ENCODE measurements around the gene NCBP2L.

Gene NCBP2L

DNA sequence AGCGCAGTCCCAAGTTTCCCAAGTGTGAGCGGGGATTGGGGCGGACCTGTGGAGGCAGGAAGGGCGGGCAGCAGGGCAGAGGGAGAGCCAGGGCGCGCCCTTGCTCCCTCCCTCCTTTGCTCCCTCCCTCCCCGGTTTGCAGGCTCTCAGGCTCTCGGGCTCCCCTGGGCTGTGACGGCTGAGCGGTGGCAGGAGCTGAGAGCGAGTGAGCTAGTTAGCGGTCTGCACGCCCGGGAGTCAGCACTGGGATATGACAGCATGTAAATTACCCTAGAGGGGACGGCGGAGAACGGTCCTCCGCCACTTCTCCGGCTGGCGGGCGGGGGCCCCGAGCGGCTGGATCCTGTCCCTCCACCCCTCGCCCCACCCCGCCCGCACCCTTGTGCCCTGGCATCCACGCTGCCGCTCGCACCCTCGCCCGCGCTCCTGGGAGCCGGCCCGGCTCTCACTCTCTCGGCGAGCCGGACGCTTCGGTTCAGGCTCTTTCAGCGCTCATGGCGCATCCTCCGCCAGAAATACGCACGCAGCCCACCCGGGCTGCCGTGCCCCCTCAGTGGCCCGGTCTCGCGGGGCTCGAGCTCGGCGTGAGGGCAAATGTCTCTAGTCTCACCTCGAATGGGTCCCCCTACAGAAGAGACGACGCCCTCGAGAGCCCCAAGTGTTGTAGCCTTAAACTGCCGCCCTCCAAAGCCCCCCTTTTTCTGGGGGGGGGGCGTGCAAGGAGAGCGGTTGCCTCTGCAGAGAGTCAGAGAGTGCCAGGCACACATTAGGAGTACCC is 1.6 kb upstream of the NCBP2L start, which contains the start of gene TSC22D3:
Gene TSC22D3, minus strand, starts transcription at position 54 of the 778 bp plus-strand sequence. CDS start 368 bp downstream, outside the sequence.
- ChIA-PET POLR2A (interaction anchor here (0.6 to 2.8 kb wide), 13 partner anchors 9 to 320 kb away, joined by 3 to 33 read pairs (median 4); partner anchors contain the start of gene PRPS1), CTCF (interaction anchor here (0.6 to 7.3 kb wide), 18 partner anchors 8 to 882 kb away, joined by 3 to 155 read pairs (median 6); partner anchors contain the start of gene MID2)
- Histone ChIP-seq H3K9me3 (ENCODE audit: control insufficient read depth, insufficient read depth, low read depth, low read length) (no peaks in the 10 kb centered on the region), H3K27ac (ENCODE audit: extremely low read depth, low read depth, low read length) (peak within 1 kb of the TSS; percentile 57), H3K36me3 (ENCODE audit: control insufficient read depth in 2 of 2, insufficient read depth in 1 of 2, low read length in 2 of 2) (no peaks in the 10 kb centered on the region), H3K4me1 (ENCODE audit: control insufficient read depth, insufficient read depth, low read length) (peaks cover 3% of the 10 kb centered on the region; the same call in 1 of the 2 replicates), H3K4me3 (ENCODE audit: low read depth, low read length) (peak within 1 kb of the TSS; percentile 22)
- peak; percentile 82 for TF ChIP-seq ZNF366 (tag by site-specific recombination; conservative IDR thresholded peaks at IDR 0.05)
- no peak; the same call in 1 of the 2 replicates for TF ChIP-seq ZXDB (tag by site-specific recombination; IDR thresholded peaks at IDR 0.05)
- TF ChIP-seq ZBTB20 (tag by site-specific recombination; IDR thresholded peaks at IDR 0.05) = peak; percentile 99
- TF ChIP-seq ZNF600 (tag by site-specific recombination; IDR thresholded peaks at IDR 0.05) = peak; percentile 97
- no peak for TF ChIP-seq BCL11A (tag by site-specific recombination; IDR thresholded peaks at IDR 0.05; ENCODE audit: low read depth)
- TF ChIP-seq EGR2 (tag by site-specific recombination; IDR thresholded peaks at IDR 0.05; ENCODE audit: low read depth) = peak; percentile 76; the same call in 1 of the 2 replicates
- TF ChIP-seq WT1 (tag by site-specific recombination; IDR thresholded peaks at IDR 0.05) = peak; percentile 87
- no peak for TF ChIP-seq ZNF658 (tag by site-specific recombination; IDR thresholded peaks at IDR 0.05)
- peak; percentile 46 for TF ChIP-seq GLIS1 (tag by site-specific recombination; IDR thresholded peaks at IDR 0.05)
- TF ChIP-seq, protein P1, sequence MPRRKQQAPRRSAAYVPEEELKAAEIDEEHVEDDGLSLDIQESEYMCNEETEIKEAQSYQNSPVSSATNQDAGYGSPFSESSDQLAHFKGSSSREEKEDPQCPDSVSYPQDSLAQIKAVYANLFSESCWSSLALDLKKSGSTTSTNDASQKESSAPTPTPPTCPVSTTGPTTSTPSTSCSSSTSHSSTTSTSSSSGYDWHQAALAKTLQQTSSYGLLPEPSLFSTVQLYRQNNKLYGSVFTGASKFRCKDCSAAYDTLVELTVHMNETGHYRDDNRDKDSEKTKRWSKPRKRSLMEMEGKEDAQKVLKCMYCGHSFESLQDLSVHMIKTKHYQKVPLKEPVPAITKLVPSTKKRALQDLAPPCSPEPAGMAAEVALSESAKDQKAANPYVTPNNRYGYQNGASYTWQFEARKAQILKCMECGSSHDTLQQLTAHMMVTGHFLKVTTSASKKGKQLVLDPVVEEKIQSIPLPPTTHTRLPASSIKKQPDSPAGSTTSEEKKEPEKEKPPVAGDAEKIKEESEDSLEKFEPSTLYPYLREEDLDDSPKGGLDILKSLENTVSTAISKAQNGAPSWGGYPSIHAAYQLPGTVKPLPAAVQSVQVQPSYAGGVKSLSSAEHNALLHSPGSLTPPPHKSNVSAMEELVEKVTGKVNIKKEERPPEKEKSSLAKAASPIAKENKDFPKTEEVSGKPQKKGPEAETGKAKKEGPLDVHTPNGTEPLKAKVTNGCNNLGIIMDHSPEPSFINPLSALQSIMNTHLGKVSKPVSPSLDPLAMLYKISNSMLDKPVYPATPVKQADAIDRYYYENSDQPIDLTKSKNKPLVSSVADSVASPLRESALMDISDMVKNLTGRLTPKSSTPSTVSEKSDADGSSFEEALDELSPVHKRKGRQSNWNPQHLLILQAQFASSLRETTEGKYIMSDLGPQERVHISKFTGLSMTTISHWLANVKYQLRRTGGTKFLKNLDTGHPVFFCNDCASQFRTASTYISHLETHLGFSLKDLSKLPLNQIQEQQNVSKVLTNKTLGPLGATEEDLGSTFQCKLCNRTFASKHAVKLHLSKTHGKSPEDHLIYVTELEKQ (tag by site-specific recombination; IDR thresholded peaks at IDR 0.05; ENCODE audit: borderline replicate concordance) = no peak
- TF ChIP-seq, protein P2, sequence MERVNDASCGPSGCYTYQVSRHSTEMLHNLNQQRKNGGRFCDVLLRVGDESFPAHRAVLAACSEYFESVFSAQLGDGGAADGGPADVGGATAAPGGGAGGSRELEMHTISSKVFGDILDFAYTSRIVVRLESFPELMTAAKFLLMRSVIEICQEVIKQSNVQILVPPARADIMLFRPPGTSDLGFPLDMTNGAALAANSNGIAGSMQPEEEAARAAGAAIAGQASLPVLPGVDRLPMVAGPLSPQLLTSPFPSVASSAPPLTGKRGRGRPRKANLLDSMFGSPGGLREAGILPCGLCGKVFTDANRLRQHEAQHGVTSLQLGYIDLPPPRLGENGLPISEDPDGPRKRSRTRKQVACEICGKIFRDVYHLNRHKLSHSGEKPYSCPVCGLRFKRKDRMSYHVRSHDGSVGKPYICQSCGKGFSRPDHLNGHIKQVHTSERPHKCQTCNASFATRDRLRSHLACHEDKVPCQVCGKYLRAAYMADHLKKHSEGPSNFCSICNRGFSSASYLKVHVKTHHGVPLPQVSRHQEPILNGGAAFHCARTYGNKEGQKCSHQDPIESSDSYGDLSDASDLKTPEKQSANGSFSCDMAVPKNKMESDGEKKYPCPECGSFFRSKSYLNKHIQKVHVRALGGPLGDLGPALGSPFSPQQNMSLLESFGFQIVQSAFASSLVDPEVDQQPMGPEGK (tag by site-specific recombination; IDR thresholded peaks at IDR 0.05) = peak; percentile 12
- TF ChIP-seq, protein P3, sequence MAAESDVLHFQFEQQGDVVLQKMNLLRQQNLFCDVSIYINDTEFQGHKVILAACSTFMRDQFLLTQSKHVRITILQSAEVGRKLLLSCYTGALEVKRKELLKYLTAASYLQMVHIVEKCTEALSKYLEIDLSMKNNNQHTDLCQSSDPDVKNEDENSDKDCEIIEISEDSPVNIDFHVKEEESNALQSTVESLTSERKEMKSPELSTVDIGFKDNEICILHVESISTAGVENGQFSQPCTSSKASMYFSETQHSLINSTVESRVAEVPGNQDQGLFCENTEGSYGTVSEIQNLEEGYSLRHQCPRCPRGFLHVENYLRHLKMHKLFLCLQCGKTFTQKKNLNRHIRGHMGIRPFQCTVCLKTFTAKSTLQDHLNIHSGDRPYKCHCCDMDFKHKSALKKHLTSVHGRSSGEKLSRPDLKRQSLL (tag by site-specific recombination; IDR thresholded peaks at IDR 0.05) = peak; percentile 84
- TF ChIP-seq FEZF1 (tag by site-specific recombination; IDR thresholded peaks at IDR 0.05) = peak; percentile 63
- peak; percentile 65 for TF ChIP-seq SP3 (tag by site-specific recombination; IDR thresholded peaks at IDR 0.05)
- TF ChIP-seq, protein P4, sequence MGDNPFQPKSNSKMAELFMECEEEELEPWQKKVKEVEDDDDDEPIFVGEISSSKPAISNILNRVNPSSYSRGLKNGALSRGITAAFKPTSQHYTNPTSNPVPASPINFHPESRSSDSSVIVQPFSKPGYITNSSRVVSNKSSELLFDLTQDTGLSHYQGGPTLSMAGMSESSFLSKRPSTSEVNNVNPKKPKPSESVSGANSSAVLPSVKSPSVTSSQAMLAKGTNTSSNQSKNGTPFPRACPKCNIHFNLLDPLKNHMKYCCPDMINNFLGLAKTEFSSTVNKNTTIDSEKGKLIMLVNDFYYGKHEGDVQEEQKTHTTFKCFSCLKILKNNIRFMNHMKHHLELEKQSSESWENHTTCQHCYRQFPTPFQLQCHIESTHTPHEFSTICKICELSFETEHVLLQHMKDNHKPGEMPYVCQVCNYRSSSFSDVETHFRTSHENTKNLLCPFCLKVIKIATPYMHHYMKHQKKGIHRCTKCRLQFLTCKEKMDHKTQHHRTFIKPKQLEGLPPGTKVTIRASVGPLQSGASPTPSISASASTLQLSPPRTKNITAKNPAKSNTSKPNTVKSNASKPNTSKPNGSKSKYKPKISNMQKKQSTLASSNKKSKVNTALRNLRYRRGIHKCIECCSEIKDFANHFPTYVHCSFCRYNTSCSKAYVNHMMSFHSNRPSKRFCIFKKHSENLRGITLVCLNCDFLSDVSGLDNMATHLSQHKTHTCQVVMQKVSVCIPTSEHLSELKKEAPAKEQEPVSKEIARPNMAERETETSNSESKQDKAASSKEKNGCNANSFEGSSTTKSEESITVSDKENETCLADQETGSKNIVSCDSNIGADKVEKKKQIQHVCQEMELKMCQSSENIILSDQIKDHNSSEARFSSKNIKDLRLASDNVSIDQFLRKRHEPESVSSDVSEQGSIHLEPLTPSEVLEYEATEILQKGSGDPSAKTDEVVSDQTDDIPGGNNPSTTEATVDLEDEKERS (tag by site-specific recombination; IDR thresholded peaks at IDR 0.05) = no peak
- TF ChIP-seq ZNF660 (tag by site-specific recombination; IDR thresholded peaks at IDR 0.05) = peak; percentile 48; the same call in 1 of the 2 replicates
- peak; percentile 78 for TF ChIP-seq OSR2 (tag by site-specific recombination; IDR thresholded peaks at IDR 0.05)
- 0 out of 2 replicates have a peak, but pooled peaks have one; percentile 14 for TF ChIP-seq ZNF423 (tag by site-specific recombination; IDR thresholded peaks at IDR 0.05)
- peak; percentile 44 for TF ChIP-seq SP7 (tag by site-specific recombination; IDR thresholded peaks at IDR 0.05)
- peak; percentile 88 for TF ChIP-seq KLF1 (tag by site-specific recombination; IDR thresholded peaks at IDR 0.05)
- TF ChIP-seq ZBTB17 (tag by site-specific recombination; IDR thresholded peaks at IDR 0.05) = peak; percentile 77
- TF ChIP-seq, protein P5, sequence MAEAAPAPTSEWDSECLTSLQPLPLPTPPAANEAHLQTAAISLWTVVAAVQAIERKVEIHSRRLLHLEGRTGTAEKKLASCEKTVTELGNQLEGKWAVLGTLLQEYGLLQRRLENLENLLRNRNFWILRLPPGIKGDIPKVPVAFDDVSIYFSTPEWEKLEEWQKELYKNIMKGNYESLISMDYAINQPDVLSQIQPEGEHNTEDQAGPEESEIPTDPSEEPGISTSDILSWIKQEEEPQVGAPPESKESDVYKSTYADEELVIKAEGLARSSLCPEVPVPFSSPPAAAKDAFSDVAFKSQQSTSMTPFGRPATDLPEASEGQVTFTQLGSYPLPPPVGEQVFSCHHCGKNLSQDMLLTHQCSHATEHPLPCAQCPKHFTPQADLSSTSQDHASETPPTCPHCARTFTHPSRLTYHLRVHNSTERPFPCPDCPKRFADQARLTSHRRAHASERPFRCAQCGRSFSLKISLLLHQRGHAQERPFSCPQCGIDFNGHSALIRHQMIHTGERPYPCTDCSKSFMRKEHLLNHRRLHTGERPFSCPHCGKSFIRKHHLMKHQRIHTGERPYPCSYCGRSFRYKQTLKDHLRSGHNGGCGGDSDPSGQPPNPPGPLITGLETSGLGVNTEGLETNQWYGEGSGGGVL (tag by site-specific recombination; IDR thresholded peaks at IDR 0.05) = peak; percentile 93
- TF ChIP-seq ZNF341 (tag by site-specific recombination; IDR thresholded peaks at IDR 0.05; ENCODE audit: low read depth) = peak; percentile 92
